Measurements from ENCODE around the gene UQCC2.

DNA sequence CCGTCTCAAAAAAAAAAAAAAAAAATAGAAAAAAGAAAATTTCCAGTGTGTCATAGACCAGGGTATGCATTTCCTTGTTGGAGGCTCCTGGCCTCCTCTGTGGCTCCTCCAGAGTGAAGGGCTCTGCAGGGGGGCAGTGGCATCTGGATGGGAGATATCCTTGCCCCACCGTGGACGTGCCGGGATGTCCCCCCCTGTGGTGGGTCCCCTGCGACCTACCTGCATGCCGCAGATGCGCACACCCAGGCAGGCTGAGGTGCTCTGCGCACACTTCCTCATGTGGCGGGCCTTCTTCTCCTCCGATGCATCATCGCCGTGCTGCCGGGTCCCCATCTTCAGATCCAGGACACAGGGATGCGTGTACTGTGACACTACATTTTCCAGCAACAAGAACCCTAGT lies 13.7 kb upstream of the UQCC2 start:
- TF ChIP-seq EZH2 (IDR thresholded peaks at IDR 0.05; ENCODE audit: insufficient read depth, poor library complexity, severe bottlenecking) (no peak), EZH2phosphoT487 (IDR thresholded peaks at IDR 0.05; ENCODE audit: insufficient read depth, low read depth) (no peak)

Data from GM23248 (cell line).